Neural cell (in vitro differentiated cells): ENCODE data around the gene B3GNT5.

Experiments
- CTCF ChIP-seq: fragments of 450-650 bp; IDR thresholded peaks from 2 replicates; pipeline ENCODE4 v1.5.1; 2014; ENCODE audit warnings: antibody characterized with exemption, mild to moderate bottlenecking, moderate library complexity; ENCODE audit not compliant: poor library complexity, severe bottlenecking
- EP300 ChIP-seq: fragments of 450-650 bp; conservative IDR thresholded peaks from 2 replicates; pipeline ENCODE4 v1.6.1; 2014; ENCODE audit warnings: antibody characterized with exemption, mild to moderate bottlenecking, moderate library complexity; ENCODE audit not compliant: poor library complexity, severe bottlenecking
- EZH2 ChIP-seq: fragments of 200-600, 300-800 bp; shearing (Covaris generic), sonication (generic); IDR thresholded peaks from 2 replicates; pipeline ENCODE4 v1.6.1; 2014; ENCODE audit warnings: antibody characterized with exemption, low read length, borderline replicate concordance, mild to moderate bottlenecking; ENCODE audit not compliant: insufficient read depth, poor library complexity, severe bottlenecking
- MXI1 ChIP-seq: fragments of 450-650 bp; conservative IDR thresholded peaks from 2 replicates; pipeline ENCODE4 v1.6.1; 2014; ENCODE audit warnings: antibody characterized with exemption, mild to moderate bottlenecking; ENCODE audit not compliant: poor library complexity, severe bottlenecking
- SMC3 ChIP-seq: fragments of 450-650 bp; conservative IDR thresholded peaks from 2 replicates; pipeline ENCODE4 v1.6.1; 2014; ENCODE audit warnings: antibody characterized with exemption, mild to moderate bottlenecking, moderate library complexity; ENCODE audit not compliant: poor library complexity
- TAF1 ChIP-seq: IDR thresholded peaks from 2 replicates; pipeline ENCODE4 v1.6.1; 2012; ENCODE audit warnings: low read depth

GRCh38 chr3:183300996-183301562 is 48.0 kb downstream of the B3GNT5 start:
- TF ChIP-seq EZH2 (no peak), EP300 (no peak), CTCF (no peak), TAF1 (no peak), MXI1 (no peak), SMC3 (no peak)
